ENCODE data around the gene ATP10B. TPM values are rescaled to one million over a fixed set of nuclear protein-coding genes. Genes with fewer than 3 reads are reported as not detected.

The ATP10B gene
- total RNA-seq, 2 donors from 2014 or later = 162 to 232 TPM

GRCh38 chr5:160643616-160644240 is 208.3 kb downstream of the ATP10B start:
- H3K4me3 ChIP-seq = no peak overlapping the region
- no peaks in the 10 kb centered on the region for H3K9me3 ChIP-seq
- H3K27ac ChIP-seq = no peak overlapping the region
- H3K36me3 ChIP-seq = no peaks in the 10 kb centered on the region
- intact Hi-C loops (cut with DNase I) = no loop called here
- H3K4me1 ChIP-seq = no peaks in the 10 kb centered on the region
- DNase-seq = no peak
- H3K9ac ChIP-seq (ENCODE audit: low read depth in 2 of 2, low read length in 2 of 2) = no peak overlapping the region
- no peak for TF ChIP-seq CTCF (IDR thresholded peaks at IDR 0.05)
- no peaks in the 10 kb centered on the region for H3K27me3 ChIP-seq

- intact Hi-C loops (cut with DNase I) = no loop called here
- no peak overlapping the region for H3K27ac ChIP-seq
- no peaks in the 10 kb centered on the region for H3K36me3 ChIP-seq
Observed at GRCh38 chr5:160641405-160641804, 210.6 kb downstream of the ATP10B start.

GRCh38 chr5:160640406-160640805 is 211.6 kb downstream of the ATP10B start:
- no peak for TF ChIP-seq CTCF (IDR thresholded peaks at IDR 0.05)
- H3K9me3 ChIP-seq = no peaks in the 10 kb centered on the region
- H3K4me1 ChIP-seq = peaks cover 3% of the 10 kb centered on the region
- DNase-seq = no peak
- intact Hi-C loops (cut with DNase I) = no loop called here
- peak overlapping the region in 1 of 2 donors; percentile 7 for H3K9ac ChIP-seq (ENCODE audit: low read depth in 2 of 2, low read length in 2 of 2)
- H3K27me3 ChIP-seq = no peaks in the 10 kb centered on the region
- H3K36me3 ChIP-seq = no peaks in the 10 kb centered on the region
- H3K4me3 ChIP-seq = no peak overlapping the region
- no peak overlapping the region for H3K27ac ChIP-seq

More at GRCh38 chr5:160641405-160641804, 210.6 kb downstream of the ATP10B start:
- H3K9ac ChIP-seq (ENCODE audit: low read depth in 2 of 2, low read length in 2 of 2) = no peak overlapping the region
- DNase-seq = no peak
- no peaks in the 10 kb centered on the region for H3K27me3 ChIP-seq
- H3K9me3 ChIP-seq = no peaks in the 10 kb centered on the region
- no peak for TF ChIP-seq CTCF (IDR thresholded peaks at IDR 0.05)
- H3K4me3 ChIP-seq = no peak overlapping the region
- H3K4me1 ChIP-seq = peaks cover 3% of the 10 kb centered on the region

- intact Hi-C loops (cut with DNase I) = no loop called here
- H3K36me3 ChIP-seq = no peaks in the 10 kb centered on the region
- peak overlapping the region; percentile 69 for H3K27ac ChIP-seq
- no peak for DNase-seq
- peaks cover 10% of the 10 kb centered on the region for H3K4me1 ChIP-seq
- no peak for TF ChIP-seq CTCF (IDR thresholded peaks at IDR 0.05)
- no peaks in the 10 kb centered on the region for H3K9me3 ChIP-seq
- no peak overlapping the region for H3K4me3 ChIP-seq
- no peaks in the 10 kb centered on the region for H3K27me3 ChIP-seq
- H3K9ac ChIP-seq (ENCODE audit: low read depth in 2 of 2, low read length in 2 of 2) = peak overlapping the region in 1 of 2 donors; percentile 31
Observed at GRCh38 chr5:160638161-160638742, 213.8 kb downstream of the ATP10B start.

GRCh38 chr5:160637357-160638090 is 214.5 kb downstream of the ATP10B start:
- intact Hi-C loops (cut with DNase I) = no loop called here
- Histone ChIP-seq H3K27me3 (no peaks in the 10 kb centered on the region), H3K9me3 (no peaks in the 10 kb centered on the region), H3K27ac (peak overlapping the region; percentile 69), H3K36me3 (no peaks in the 10 kb centered on the region), H3K4me1 (peaks cover 10% of the 10 kb centered on the region), H3K4me3 (no peak overlapping the region), H3K9ac (ENCODE audit: low read depth in 2 of 2, low read length in 2 of 2) (peak overlapping the region in 1 of 2 donors; percentile 31)
- DNase-seq = no peak
- TF ChIP-seq CTCF (IDR thresholded peaks at IDR 0.05) = no peak
